Mesenchymal stem cell (in vitro differentiated cells and primary cell): ENCODE data around the gene LIMK1.
A peak's percentile ranks its signal among the peaks of the same experiment; 100 is the strongest.

ENCODE experiments used
- DNase-seq: peaks from one replicate; pipeline ENCODE4 v3.0.0-alpha.2; 2013
- H2AFZ ChIP-seq: one replicate; pipeline ENCODE4 v1.6.1; 2013; ENCODE audit warnings: low read depth, mild to moderate bottlenecking, control low read depth, inconsistent platforms, low read length, moderate library complexity
- H2AK5ac ChIP-seq: 2 replicates; pipeline ENCODE4 v1.6.1; 2013; ENCODE audit warnings: low read length, moderate library complexity, mild to moderate bottlenecking, inconsistent platforms; ENCODE audit not compliant: severe bottlenecking
- H2BK120ac ChIP-seq: one replicate; pipeline ENCODE4 v1.6.1; 2013; ENCODE audit warnings: low read depth, mild to moderate bottlenecking, inconsistent platforms, low read length, moderate library complexity
- H2BK12ac ChIP-seq, 2 experiments: one replicate each; pipeline ENCODE4 v1.6.1; 2013; ENCODE audit warnings: inconsistent platforms in 2 of 2, low read length in 2 of 2, mild to moderate bottlenecking in 2 of 2, moderate library complexity in 2 of 2, control low read depth in 1 of 2
- H2BK15ac ChIP-seq: one replicate; pipeline ENCODE4 v1.6.1; 2013; ENCODE audit warnings: mild to moderate bottlenecking, low read depth, inconsistent platforms; ENCODE audit not compliant: poor library complexity, severe bottlenecking
- H2BK5ac ChIP-seq: 2 replicates; pipeline ENCODE4 v1.6.1; 2013; ENCODE audit warnings: low read depth, mild to moderate bottlenecking, low read length, control low read depth, inconsistent platforms; ENCODE audit not compliant: poor library complexity, severe bottlenecking
- H3K14ac ChIP-seq, 2 experiments: one replicate each; pipeline ENCODE4 v1.6.1; 2013; ENCODE audit warnings: inconsistent platforms in 2 of 2, low read length in 2 of 2, control low read depth in 1 of 2, mild to moderate bottlenecking in 1 of 2, moderate library complexity in 1 of 2
- H3K18ac ChIP-seq, 2 experiments: one replicate each; pipeline ENCODE4 v1.6.1; 2013; ENCODE audit warnings: inconsistent platforms in 2 of 2, low read length in 2 of 2, control low read depth in 1 of 2, low read depth in 1 of 2, mild to moderate bottlenecking in 1 of 2
- H3K23ac ChIP-seq, 2 experiments: one replicate each; pipeline ENCODE4 v1.6.1; 2013; ENCODE audit warnings: inconsistent platforms in 2 of 2, low read length in 2 of 2, mild to moderate bottlenecking in 2 of 2, moderate library complexity in 2 of 2, control low read depth in 1 of 2
- H3K27ac ChIP-seq: 2 replicates; pipeline ENCODE4 v1.5.1; 2013; ENCODE audit warnings: mild to moderate bottlenecking, moderate library complexity, low read length, control low read depth, inconsistent platforms; ENCODE audit not compliant: poor library complexity, severe bottlenecking
- H3K27me3 ChIP-seq, 2 experiments: 2 replicates each; pipeline versions ENCODE4 v1.6.1 to v1.7.0; 2013; ENCODE audit warnings: low read length in 2 of 2, mild to moderate bottlenecking in 2 of 2, moderate library complexity in 2 of 2, control low read depth in 1 of 2, inconsistent platforms in 1 of 2; ENCODE audit not compliant: control insufficient read depth in 1 of 2, insufficient read depth in 1 of 2
- H3K36me3 ChIP-seq, 2 experiments: 2 replicates each; pipeline versions ENCODE4 v1.6.1 to v1.7.0; 2013; ENCODE audit warnings: low read length in 2 of 2, control low read depth in 1 of 2, inconsistent platforms in 1 of 2, low read depth in 1 of 2, mild to moderate bottlenecking in 1 of 2; ENCODE audit not compliant: insufficient read depth in 2 of 2, control insufficient read depth in 1 of 2
- H3K4ac ChIP-seq, 2 experiments: one replicate each; pipeline ENCODE4 v1.6.1; 2013; ENCODE audit warnings: inconsistent platforms in 2 of 2, low read length in 2 of 2, mild to moderate bottlenecking in 2 of 2, moderate library complexity in 2 of 2, control low read depth in 1 of 2, low read depth in 1 of 2
- H3K4me1 ChIP-seq: 2 replicates; pipeline ENCODE4 v1.6.1; 2013; ENCODE audit warnings: low read depth, low read length, control low read depth; ENCODE audit not compliant: control insufficient read depth, insufficient read depth
- H3K4me2 ChIP-seq: 2 replicates; pipeline ENCODE4 v1.6.1; 2013; ENCODE audit warnings: low read length, mild to moderate bottlenecking, inconsistent platforms; ENCODE audit not compliant: poor library complexity, severe bottlenecking
- H3K4me3 ChIP-seq, 2 experiments: 2 replicates each; pipeline versions ENCODE4 v1.5.1 to v1.7.0; 2013; ENCODE audit warnings: low read length in 2 of 2, mild to moderate bottlenecking in 2 of 2, control low read depth in 1 of 2, low read depth in 1 of 2; ENCODE audit not compliant: insufficient read depth in 1 of 2
- H3K79me1 ChIP-seq: replicated peaks from 2 replicates; pipeline ENCODE4 v1.6.1; 2013; ENCODE audit warnings: mild to moderate bottlenecking, control low read depth, low read length, inconsistent platforms; ENCODE audit not compliant: poor library complexity, severe bottlenecking
- H3K9ac ChIP-seq: 2 replicates; pipeline ENCODE4 v1.7.0; 2013; ENCODE audit warnings: mild to moderate bottlenecking, low read length, moderate library complexity
- H3K9me3 ChIP-seq: 2 replicates; pipeline ENCODE4 v1.7.0; 2013; ENCODE audit warnings: mild to moderate bottlenecking, low read length; ENCODE audit not compliant: control insufficient read depth
- H4K8ac ChIP-seq: one replicate; pipeline ENCODE4 v1.6.1; 2013; ENCODE audit warnings: inconsistent platforms, mild to moderate bottlenecking, low read length, moderate library complexity
- H4K91ac ChIP-seq: one replicate; pipeline ENCODE4 v1.6.1; 2013; ENCODE audit warnings: mild to moderate bottlenecking, low read length, inconsistent platforms
- WGBS: methylation state at CpG from one replicate; pipeline ENCODE4 v1.1.7; 2013; ENCODE audit warnings: mixed read lengths; 5-methylcytosine and 5-hydroxymethylcytosine counted together

The LIMK1 gene

GRCh38 chr7:74070619-74070921 lies 13.0 kb upstream of the LIMK1 start:
- Histone ChIP-seq H2AFZ (no peak overlapping the region), H3K14ac (no peak overlapping the region), H3K4me2 (no peak overlapping the region), H3K79me1 (no peaks in the 10 kb centered on the region), H3K4me1 (no peaks in the 10 kb centered on the region), H2BK120ac (no peak overlapping the region), H2BK15ac (no peak overlapping the region), H3K27me3 (no peaks in the 10 kb centered on the region), H3K9ac (no peak overlapping the region), H2AK5ac (no peak overlapping the region), H3K4ac (no peak overlapping the region), H3K36me3 (no peaks in the 10 kb centered on the region), H3K18ac (no peak overlapping the region), H4K91ac (peak overlapping the region; percentile 70), H2BK5ac (no peak overlapping the region), H4K8ac (no peak overlapping the region), H3K4me3 (no peak overlapping the region), H3K23ac (no peak overlapping the region), H2BK12ac (no peak overlapping the region), H3K27ac (no peak overlapping the region), H3K9me3 (no peaks in the 10 kb centered on the region)
- 82% methylated on average over 6 of the region's 6 CpGs for WGBS
- DNase-seq = no peak

- 97% methylated on average over 3 of the region's 3 CpGs for WGBS
- H3K18ac ChIP-seq = no peak overlapping the region
- no peak overlapping the region for H3K4ac ChIP-seq
- H3K36me3 ChIP-seq = no peaks in the 10 kb centered on the region
- H3K23ac ChIP-seq = no peak overlapping the region
- DNase-seq = no peak
- H2BK12ac ChIP-seq = no peak overlapping the region
- H2BK120ac ChIP-seq = no peak overlapping the region
- no peak overlapping the region for H2BK5ac ChIP-seq
- no peak overlapping the region for H3K4me3 ChIP-seq
- no peak overlapping the region for H2AK5ac ChIP-seq
- no peaks in the 10 kb centered on the region for H3K79me1 ChIP-seq
- H2AFZ ChIP-seq = no peak overlapping the region
- no peak overlapping the region for H4K91ac ChIP-seq
- no peak overlapping the region for H3K14ac ChIP-seq
- no peak overlapping the region for H3K9ac ChIP-seq
- peak overlapping the region; percentile 46 for H2BK15ac ChIP-seq
- H3K27me3 ChIP-seq = no peaks in the 10 kb centered on the region
- H3K4me2 ChIP-seq = no peak overlapping the region
- no peak overlapping the region for H3K27ac ChIP-seq
- no peak overlapping the region for H4K8ac ChIP-seq
- H3K9me3 ChIP-seq = no peaks in the 10 kb centered on the region
- no peaks in the 10 kb centered on the region for H3K4me1 ChIP-seq
Measured at GRCh38 chr7:74071121-74071520, 12.5 kb upstream of the LIMK1 start.

GRCh38 chr7:74074770-74075169 lies 8.8 kb upstream of the LIMK1 start:
- H3K18ac ChIP-seq = no peak overlapping the region
- no CpG with 5 or more reads among the region's 1 CpG for WGBS
- DNase-seq = no peak

GRCh38 chr7:74078461-74078860 lies 5.1 kb upstream of the LIMK1 start:
- WGBS = 98% methylated on average over 2 of the region's 2 CpGs
- no peak overlapping the region for H3K27ac ChIP-seq

More at GRCh38 chr7:74074770-74075169, 8.8 kb upstream of the LIMK1 start:
- no peak overlapping the region for H3K4ac ChIP-seq
- no peaks in the 10 kb centered on the region for H3K36me3 ChIP-seq
- H2BK12ac ChIP-seq = no peak overlapping the region
- H3K27ac ChIP-seq = no peak overlapping the region
- no peaks in the 10 kb centered on the region for H3K79me1 ChIP-seq
- no peaks in the 10 kb centered on the region for H3K9me3 ChIP-seq
- no peak overlapping the region for H3K4me2 ChIP-seq
- H2AK5ac ChIP-seq = no peak overlapping the region
- no peaks in the 10 kb centered on the region for H3K27me3 ChIP-seq
- no peak overlapping the region for H3K14ac ChIP-seq
- H2BK5ac ChIP-seq = no peak overlapping the region
- H3K4me3 ChIP-seq = no peak overlapping the region
- H3K9ac ChIP-seq = no peak overlapping the region
- no peak overlapping the region for H3K23ac ChIP-seq
- no peak overlapping the region for H2BK15ac ChIP-seq
- no peak overlapping the region for H2BK120ac ChIP-seq
- no peak overlapping the region for H2AFZ ChIP-seq
- H4K8ac ChIP-seq = no peak overlapping the region
- no peak overlapping the region for H4K91ac ChIP-seq
- peaks cover 2% of the 10 kb centered on the region for H3K4me1 ChIP-seq

More at GRCh38 chr7:74078461-74078860, 5.1 kb upstream of the LIMK1 start:
- Histone ChIP-seq H3K18ac (no peak overlapping the region), H4K8ac (no peak overlapping the region), H4K91ac (no peak overlapping the region), H3K79me1 (peaks cover 2% of the 10 kb centered on the region), H3K23ac (no peak overlapping the region), H3K36me3 (no peaks in the 10 kb centered on the region), H3K4ac (no peak overlapping the region), H3K4me3 (no peak overlapping the region), H2AFZ (no peak overlapping the region), H2BK5ac (no peak overlapping the region), H3K4me1 (peaks cover 10% of the 10 kb centered on the region), H2BK15ac (no peak overlapping the region), H3K4me2 (no peak overlapping the region), H2BK12ac (no peak overlapping the region), H2AK5ac (no peak overlapping the region), H3K9ac (peak overlapping the region; percentile 43), H2BK120ac (no peak overlapping the region), H3K9me3 (no peaks in the 10 kb centered on the region), H3K27me3 (no peaks in the 10 kb centered on the region), H3K14ac (no peak overlapping the region)
- DNase-seq = no peak
